Measurements from ENCODE around the gene WNT10A. TPM values are rescaled to one million over a fixed set of nuclear protein-coding genes. Genes with fewer than 3 reads are reported as not detected.

Gene WNT10A
- total RNA-seq, 2 donors from 2014 or later: 3.6 to 4.3 TPM

DNA sequence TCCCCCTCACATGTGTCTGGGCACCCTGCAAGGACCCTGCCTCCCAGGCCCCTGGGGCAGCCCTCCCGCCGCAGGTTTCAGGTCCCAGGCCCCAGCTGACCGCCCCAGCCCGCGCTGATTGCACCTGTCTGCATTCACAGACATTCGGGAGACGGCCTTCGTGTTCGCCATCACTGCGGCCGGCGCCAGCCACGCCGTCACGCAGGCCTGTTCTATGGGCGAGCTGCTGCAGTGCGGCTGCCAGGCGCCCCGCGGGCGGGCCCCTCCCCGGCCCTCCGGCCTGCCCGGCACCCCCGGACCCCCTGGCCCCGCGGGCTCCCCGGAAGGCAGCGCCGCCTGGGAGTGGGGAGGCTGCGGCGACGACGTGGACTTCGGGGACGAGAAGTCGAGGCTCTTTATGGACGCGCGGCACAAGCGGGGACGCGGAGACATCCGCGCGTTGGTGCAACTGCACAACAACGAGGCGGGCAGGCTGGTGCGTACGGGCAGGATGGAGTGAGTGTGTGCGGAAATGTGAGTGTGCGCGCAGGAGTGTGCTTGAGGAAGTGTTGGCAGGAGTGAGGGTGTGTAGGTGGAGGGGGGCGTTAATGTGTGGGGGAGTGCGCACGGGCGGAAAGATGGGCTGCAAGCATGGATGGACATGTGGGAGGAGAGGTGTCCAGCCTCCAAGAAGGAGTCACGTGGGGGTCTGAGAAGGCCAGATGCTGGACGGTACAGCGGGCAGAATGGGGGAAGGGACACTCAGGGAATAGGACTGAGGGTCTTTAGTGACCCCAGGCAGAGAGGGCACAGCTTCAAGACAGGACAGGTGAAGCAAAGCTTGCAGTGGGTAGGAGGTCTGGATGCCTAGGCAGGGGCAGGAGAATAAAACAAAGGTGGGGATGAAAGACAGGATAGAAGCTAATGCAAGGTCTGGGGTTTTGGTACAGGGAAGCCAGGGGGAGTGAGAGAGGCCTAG, 9.0 kb upstream of the WNT10A start:
- TF ChIP-seq POLR2A (IDR thresholded peaks at IDR 0.05) (no peak), POLR2AphosphoS5 (IDR thresholded peaks at IDR 0.05) (no peak)
- TF ChIP-seq, protein P1, sequence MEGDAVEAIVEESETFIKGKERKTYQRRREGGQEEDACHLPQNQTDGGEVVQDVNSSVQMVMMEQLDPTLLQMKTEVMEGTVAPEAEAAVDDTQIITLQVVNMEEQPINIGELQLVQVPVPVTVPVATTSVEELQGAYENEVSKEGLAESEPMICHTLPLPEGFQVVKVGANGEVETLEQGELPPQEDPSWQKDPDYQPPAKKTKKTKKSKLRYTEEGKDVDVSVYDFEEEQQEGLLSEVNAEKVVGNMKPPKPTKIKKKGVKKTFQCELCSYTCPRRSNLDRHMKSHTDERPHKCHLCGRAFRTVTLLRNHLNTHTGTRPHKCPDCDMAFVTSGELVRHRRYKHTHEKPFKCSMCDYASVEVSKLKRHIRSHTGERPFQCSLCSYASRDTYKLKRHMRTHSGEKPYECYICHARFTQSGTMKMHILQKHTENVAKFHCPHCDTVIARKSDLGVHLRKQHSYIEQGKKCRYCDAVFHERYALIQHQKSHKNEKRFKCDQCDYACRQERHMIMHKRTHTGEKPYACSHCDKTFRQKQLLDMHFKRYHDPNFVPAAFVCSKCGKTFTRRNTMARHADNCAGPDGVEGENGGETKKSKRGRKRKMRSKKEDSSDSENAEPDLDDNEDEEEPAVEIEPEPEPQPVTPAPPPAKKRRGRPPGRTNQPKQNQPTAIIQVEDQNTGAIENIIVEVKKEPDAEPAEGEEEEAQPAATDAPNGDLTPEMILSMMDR (IDR thresholded peaks at IDR 0.05): no peak
- intact Hi-C loops (cut with DNase I): no loop called here
- no peak overlapping the region for H3K27ac ChIP-seq
- H3K36me3 ChIP-seq: no peaks in the 10 kb centered on the region
- no peaks in the 10 kb centered on the region for H3K4me1 ChIP-seq (replicated peaks)
- H3K9me3 ChIP-seq: no peaks in the 10 kb centered on the region
- H3K4me3 ChIP-seq: no peak overlapping the region
- no peak for DNase-seq (ENCODE audit: low spot score)
- peaks cover 13% of the 10 kb centered on the region for H3K27me3 ChIP-seq (replicated peaks; ENCODE audit: insufficient read depth)
- 32% methylated on average over 60 of the region's 60 CpGs for WGBS

DNA sequence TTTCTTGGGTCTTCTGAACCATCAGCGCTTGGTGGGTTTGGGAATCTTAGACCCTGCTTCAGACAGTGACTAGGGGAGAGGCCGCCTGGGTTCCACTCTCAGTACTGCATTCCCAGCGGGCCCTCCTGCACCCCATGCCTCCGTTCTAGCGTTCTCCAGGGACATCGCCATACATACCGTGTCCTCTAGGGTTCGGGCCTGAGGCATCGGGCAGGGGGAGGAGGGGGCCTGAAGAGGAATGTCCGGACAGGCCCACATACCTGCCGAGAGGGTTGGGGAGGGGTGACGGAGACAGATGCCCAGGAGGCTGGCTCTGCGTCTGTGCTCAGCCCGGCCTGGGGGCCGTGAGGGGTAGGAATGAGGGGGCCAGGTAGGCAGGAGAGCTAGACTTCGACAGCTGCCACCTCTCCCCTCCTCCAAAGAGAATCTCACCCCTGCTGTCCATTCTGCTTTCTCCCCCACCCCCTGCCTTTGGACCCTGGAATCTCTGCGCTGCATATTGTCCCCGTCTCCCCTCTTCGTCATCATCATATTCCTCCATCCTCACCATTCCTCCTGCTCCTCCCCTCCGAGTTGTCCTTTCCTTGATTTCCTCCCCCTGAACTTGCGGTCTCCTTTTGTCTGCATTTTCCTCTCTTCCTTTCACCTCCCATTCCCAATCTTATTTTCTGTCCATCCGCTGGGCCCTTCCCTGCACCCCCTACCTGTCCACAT, 7.8 kb upstream of the WNT10A start:
- H3K36me3 ChIP-seq: no peaks in the 10 kb centered on the region
- no peak for DNase-seq (ENCODE audit: low spot score)
- H3K4me3 ChIP-seq: no peak overlapping the region
- peaks cover 13% of the 10 kb centered on the region for H3K27me3 ChIP-seq (replicated peaks; ENCODE audit: insufficient read depth)
- TF ChIP-seq POLR2A (IDR thresholded peaks at IDR 0.05) (no peak), POLR2AphosphoS5 (IDR thresholded peaks at IDR 0.05) (no peak)
- TF ChIP-seq, protein P1 (IDR thresholded peaks at IDR 0.05): no peak
- no peaks in the 10 kb centered on the region for H3K4me1 ChIP-seq (replicated peaks)
- intact Hi-C loops (cut with DNase I): no loop called here
- no peak overlapping the region for H3K27ac ChIP-seq
- 32% methylated on average over 22 of the region's 22 CpGs for WGBS
- no peaks in the 10 kb centered on the region for H3K9me3 ChIP-seq

DNA sequence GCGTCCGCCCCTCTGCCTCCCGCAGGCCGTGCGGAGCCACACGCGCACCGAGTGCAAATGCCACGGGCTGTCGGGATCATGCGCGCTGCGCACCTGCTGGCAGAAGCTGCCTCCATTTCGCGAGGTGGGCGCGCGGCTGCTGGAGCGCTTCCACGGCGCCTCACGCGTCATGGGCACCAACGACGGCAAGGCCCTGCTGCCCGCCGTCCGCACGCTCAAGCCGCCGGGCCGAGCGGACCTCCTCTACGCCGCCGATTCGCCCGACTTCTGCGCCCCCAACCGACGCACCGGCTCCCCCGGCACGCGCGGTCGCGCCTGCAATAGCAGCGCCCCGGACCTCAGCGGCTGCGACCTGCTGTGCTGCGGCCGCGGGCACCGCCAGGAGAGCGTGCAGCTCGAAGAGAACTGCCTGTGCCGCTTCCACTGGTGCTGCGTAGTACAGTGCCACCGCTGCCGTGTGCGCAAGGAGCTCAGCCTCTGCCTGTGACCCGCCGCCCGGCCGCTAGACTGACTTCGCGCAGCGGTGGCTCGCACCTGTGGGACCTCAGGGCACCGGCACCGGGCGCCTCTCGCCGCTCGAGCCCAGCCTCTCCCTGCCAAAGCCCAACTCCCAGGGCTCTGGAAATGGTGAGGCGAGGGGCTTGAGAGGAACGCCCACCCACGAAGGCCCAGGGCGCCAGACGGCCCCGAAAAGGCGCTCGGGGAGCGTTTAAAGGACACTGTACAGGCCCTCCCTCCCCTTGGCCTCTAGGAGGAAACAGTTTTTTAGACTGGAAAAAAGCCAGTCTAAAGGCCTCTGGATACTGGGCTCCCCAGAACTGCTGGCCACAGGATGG, 7.1 kb upstream of the WNT10A start:
- no peaks in the 10 kb centered on the region for H3K4me1 ChIP-seq (replicated peaks)
- no peak for DNase-seq (ENCODE audit: low spot score)
- intact Hi-C loops (cut with DNase I): no loop called here
- no peak for TF ChIP-seq POLR2A (IDR thresholded peaks at IDR 0.05)
- TF ChIP-seq, protein P1 (IDR thresholded peaks at IDR 0.05): no peak
- TF ChIP-seq POLR2AphosphoS5 (IDR thresholded peaks at IDR 0.05): no peak
- 56% methylated on average over 68 of the region's 86 CpGs for WGBS
- H3K36me3 ChIP-seq: no peaks in the 10 kb centered on the region
- no peak overlapping the region for H3K4me3 ChIP-seq
- peaks cover 13% of the 10 kb centered on the region for H3K27me3 ChIP-seq (replicated peaks; ENCODE audit: insufficient read depth)
- no peak overlapping the region for H3K27ac ChIP-seq
- no peaks in the 10 kb centered on the region for H3K9me3 ChIP-seq

DNA sequence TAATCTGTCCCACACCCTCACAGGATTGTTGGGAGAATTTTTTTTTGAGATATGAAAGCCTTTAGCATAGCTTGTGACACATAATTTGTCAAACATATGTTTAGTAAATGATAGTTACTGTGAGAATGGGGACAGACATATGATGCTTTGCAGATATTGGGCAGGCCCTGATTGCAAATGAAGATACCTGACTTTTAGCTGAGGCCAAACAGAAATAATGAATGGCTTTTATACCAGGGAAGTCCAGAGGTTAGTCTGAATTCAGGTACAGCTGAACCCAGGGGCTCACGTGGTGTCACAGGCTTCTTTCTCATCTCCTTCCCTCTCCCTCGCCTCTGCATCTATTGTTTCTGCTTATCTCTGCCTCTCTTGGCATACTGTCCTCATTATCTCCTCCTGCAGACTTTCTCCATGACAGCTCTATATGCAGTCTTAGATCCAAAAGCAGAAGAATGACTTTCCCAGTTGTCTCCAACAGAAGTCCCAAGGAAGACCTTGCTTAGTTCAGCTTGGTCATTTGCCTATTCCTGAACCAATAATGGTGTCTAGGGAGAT, 4.9 kb upstream of the WNT10A start:
- H3K36me3 ChIP-seq: no peaks in the 10 kb centered on the region
- no peaks in the 10 kb centered on the region for H3K4me1 ChIP-seq (replicated peaks)
- WGBS: 43% methylated on average over 2 of the region's 2 CpGs
- no peaks in the 10 kb centered on the region for H3K9me3 ChIP-seq
- intact Hi-C loops (cut with DNase I): no loop called here
- DNase-seq (ENCODE audit: low spot score): no peak
- H3K4me3 ChIP-seq: no peak overlapping the region
- H3K27ac ChIP-seq: no peak overlapping the region
- TF ChIP-seq POLR2A (IDR thresholded peaks at IDR 0.05) (no peak), POLR2AphosphoS5 (IDR thresholded peaks at IDR 0.05) (no peak)
- TF ChIP-seq, protein P1 (IDR thresholded peaks at IDR 0.05): no peak
- peaks cover 15% of the 10 kb centered on the region for H3K27me3 ChIP-seq (replicated peaks; ENCODE audit: insufficient read depth)
